Measurements from ENCODE around the gene MORN1. TPM values are rescaled to one million over a fixed set of nuclear protein-coding genes. Genes with fewer than 3 reads are reported as not detected.

The MORN1 gene
- total and polyA plus RNA-seq, 2 donors (not counting 3 experiments of a cell fraction or from before 2014, with no cell fraction given) = 4.3 to 6.4 TPM

DNA sequence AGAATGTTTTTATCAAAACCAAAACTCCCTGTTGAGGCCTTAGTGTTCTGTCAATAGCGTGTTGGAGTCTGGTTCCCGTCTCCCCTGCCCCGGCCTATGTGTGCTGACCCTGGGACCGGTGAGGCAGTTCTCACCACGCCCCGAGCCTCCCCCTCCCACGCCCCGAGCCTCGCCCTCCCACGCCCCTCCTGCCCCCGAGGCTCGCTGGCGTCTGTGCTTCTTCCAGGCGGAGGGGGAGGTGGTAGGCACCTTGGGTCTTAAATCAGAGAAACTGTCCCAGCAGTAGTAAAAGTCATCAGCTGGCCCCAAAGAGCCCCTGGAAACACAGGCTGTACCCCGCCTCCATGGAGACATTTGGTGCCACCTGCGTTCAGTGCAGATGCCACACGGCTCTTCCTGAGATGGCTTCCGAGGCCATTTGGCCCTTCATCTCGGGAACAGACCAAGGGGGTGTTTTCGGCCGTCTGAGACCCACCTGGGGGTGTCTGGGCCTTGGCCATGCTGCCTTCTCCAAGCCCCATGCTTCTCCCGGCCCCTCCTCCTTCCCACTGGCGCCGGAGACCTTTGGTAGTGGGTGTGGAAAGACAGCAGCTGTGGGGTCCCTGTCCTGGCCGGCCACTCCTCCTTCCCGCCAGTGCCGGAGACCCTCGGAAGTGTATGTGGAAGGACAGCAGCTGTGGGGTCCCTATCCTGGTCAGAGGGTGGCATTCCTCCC lies 118.5 kb downstream of the MORN1 start:
- no peaks in the 10 kb centered on the region for H3K9me3 ChIP-seq (replicated peaks; ENCODE audit: control insufficient read depth, insufficient read depth, low read length)
- dilution Hi-C loops (cut with MboI; ENCODE audit: extremely low pct_ligation_motif_present, low sequenced_read_pairs) = no loop called here
- H3K9ac ChIP-seq (replicated peaks; ENCODE audit: extremely low read depth, insufficient read depth, low read length) = no peak overlapping the region
- peaks cover 0 to 3% of the 10 kb centered on the region in 2 experiments for H3K36me3 ChIP-seq (ENCODE audit: control insufficient read depth in 2 of 2, extremely low read depth in 1 of 2, insufficient read depth in 2 of 2, low read length in 2 of 2)
- no peak overlapping the region for H3K4me2 ChIP-seq (ENCODE audit: insufficient read depth, low read length)
- no peaks in the 10 kb centered on the region for H4K20me1 ChIP-seq (replicated peaks; ENCODE audit: control insufficient read depth, extremely low read depth, insufficient read depth, low read length)
- no peak overlapping the region for H2AFZ ChIP-seq (ENCODE audit: low read depth, low read length)
- TF ChIP-seq JUN (IDR thresholded peaks at IDR 0.05; ENCODE audit: borderline replicate concordance, insufficient read depth, insufficient read length, low read depth) (no peak), POLR2A (IDR thresholded peaks at IDR 0.05; ENCODE audit: low read depth, low read length) (no peak), EZH2 (IDR thresholded peaks at IDR 0.05; ENCODE audit: borderline replicate concordance, low read depth, low read length, severe bottlenecking) (no peak)
- TF ChIP-seq, protein P1, sequence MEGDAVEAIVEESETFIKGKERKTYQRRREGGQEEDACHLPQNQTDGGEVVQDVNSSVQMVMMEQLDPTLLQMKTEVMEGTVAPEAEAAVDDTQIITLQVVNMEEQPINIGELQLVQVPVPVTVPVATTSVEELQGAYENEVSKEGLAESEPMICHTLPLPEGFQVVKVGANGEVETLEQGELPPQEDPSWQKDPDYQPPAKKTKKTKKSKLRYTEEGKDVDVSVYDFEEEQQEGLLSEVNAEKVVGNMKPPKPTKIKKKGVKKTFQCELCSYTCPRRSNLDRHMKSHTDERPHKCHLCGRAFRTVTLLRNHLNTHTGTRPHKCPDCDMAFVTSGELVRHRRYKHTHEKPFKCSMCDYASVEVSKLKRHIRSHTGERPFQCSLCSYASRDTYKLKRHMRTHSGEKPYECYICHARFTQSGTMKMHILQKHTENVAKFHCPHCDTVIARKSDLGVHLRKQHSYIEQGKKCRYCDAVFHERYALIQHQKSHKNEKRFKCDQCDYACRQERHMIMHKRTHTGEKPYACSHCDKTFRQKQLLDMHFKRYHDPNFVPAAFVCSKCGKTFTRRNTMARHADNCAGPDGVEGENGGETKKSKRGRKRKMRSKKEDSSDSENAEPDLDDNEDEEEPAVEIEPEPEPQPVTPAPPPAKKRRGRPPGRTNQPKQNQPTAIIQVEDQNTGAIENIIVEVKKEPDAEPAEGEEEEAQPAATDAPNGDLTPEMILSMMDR (IDR thresholded peaks at IDR 0.05; ENCODE audit: extremely low read depth in 1 of 2, insufficient read depth in 1 of 2, low read depth in 1 of 2, low read length in 2 of 2) = no peak
- FAIRE-seq (no peak), DNase-seq (ENCODE audit: low read depth, low spot score) (no peak)
- peaks cover 8% of the 10 kb centered on the region for H3K4me1 ChIP-seq (ENCODE audit: control insufficient read depth, extremely low read depth, insufficient read depth, low read length)
- no peaks in the 10 kb centered on the region for H3K9me1 ChIP-seq (replicated peaks; ENCODE audit: control insufficient read depth, extremely low read depth, insufficient read depth, low read length)
- no TSS peak for BruUV-seq (replicated peaks)
- no peaks in the 10 kb centered on the region for H3K27me3 ChIP-seq (ENCODE audit: control insufficient read depth in 2 of 2, insufficient read depth in 2 of 2, low read length in 2 of 2)
- peaks cover 96% of the 10 kb centered on the region for H3K79me2 ChIP-seq (ENCODE audit: control insufficient read depth, insufficient read depth, low read length)
- intact Hi-C loops (cut with micrococcal nuclease) = no loop called here
- no peak overlapping the region for H3K4me3 ChIP-seq (replicated peaks in 1 of 3; ENCODE audit: insufficient read depth in 1 of 3, low read depth in 1 of 3, low read length in 3 of 3)
- POLR2A ChIA-PET = no interaction called here
- CTCF ChIA-PET = no interaction called here
- no peak overlapping the region for H3K27ac ChIP-seq (ENCODE audit: insufficient read depth, low read depth, low read length)
